ENCODE measurements around the gene E2F8.

E2F8 gene

DNA sequence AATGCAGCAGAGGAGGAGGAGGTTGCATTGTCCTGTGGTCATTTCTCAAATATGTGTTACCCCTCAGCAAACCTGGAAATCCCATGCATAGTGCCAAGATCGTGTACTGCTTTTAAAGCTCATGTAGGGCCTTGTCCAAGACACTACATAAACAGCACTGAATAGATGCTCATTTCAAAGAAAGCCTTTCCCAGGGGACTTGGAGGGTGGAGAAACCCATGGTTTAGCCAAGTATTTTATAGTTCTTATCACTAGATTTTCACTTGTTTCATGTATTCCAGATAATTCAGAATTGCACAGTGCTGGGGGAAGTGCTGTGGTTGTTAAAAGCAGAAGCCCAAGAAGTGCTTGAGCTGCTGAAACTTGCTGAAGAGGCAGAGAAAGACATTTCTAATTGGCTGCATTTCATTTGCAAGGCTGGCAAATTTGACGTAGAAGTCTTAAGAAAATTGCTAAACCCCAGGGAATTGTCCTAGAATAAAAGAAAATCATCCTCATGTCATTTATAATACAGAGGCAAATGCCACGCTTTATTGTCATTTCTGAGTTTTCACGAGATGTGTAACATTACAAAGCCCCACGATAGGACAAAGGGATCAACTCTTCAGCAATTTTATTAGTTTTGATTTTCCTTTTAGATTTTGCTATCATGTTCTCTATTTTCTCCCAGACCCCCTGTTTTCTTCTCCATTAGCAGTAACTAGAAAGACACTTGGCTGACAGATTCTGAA is 59.0 kb downstream of the E2F8 start:
- DNase-seq = no peak

DNA sequence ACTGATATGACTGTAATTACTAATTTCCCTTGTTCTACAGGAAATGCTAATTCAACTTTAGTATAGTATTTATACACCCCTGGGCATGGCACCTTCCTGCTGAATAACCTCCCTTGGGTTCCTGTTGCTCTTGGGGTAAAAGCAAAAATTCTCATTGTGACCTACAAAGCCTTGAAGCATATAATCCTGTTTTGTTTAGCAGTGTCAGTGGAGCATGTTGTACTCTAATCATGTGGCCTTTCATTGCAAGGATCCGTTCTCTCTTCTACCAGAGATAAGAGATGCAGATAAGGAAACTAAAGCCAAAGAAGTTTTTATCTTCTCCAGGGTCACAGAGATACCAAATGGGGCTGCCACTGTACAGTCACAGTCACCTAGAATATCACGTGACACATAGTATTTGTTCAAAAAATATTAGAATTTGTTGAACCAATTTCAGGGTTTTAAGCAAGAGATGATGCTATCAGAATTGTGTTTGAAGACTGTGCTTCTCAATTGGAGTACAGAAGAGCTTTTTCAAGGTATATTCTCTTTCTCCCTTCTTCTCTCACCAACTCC is 64.0 kb downstream of the E2F8 start:
- DNase-seq = no peak

Measured in NCI-H69 (cell line).